ENCODE results near the gene LPCAT2. TPM values are rescaled to one million over a fixed set of nuclear protein-coding genes. Genes with fewer than 3 reads are reported as not detected.

LPCAT2 gene
- total and polyA plus RNA-seq, 2 of the 8 experiments (the other 6 are each of a cell fraction or from before 2014, with no cell fraction given): 2.2 to 10.6 TPM

- TF ChIP-seq CTCF (IDR thresholded peaks at IDR 0.05; ENCODE audit: control extremely low read depth in 1 of 3, insufficient read depth in 1 of 3, low read depth in 1 of 3, low read length in 3 of 3): no peak
- TF ChIP-seq E2F6 (IDR thresholded peaks at IDR 0.05): no peak
- TF ChIP-seq ASH2L (IDR thresholded peaks at IDR 0.05; ENCODE audit: low read length): no peak
- no peak for TF ChIP-seq CTBP2 (IDR thresholded peaks at IDR 0.05; ENCODE audit: borderline replicate concordance, insufficient read depth, insufficient read length, low read length)
- TF ChIP-seq RBBP5 (IDR thresholded peaks at IDR 0.05; ENCODE audit: borderline replicate concordance, low read depth, low read length): no peak
- TF ChIP-seq SUZ12 (IDR thresholded peaks at IDR 0.05; ENCODE audit: low read length): no peak
- TF ChIP-seq HDAC2 (IDR thresholded peaks at IDR 0.05; ENCODE audit: borderline replicate concordance in 1 of 2, low read depth in 2 of 2, low read length in 2 of 2): no peak
- no peak for TF ChIP-seq SRF (IDR thresholded peaks at IDR 0.05; ENCODE audit: low read depth, low read length)
- no peak for TF ChIP-seq SAP30 (IDR thresholded peaks at IDR 0.05; ENCODE audit: insufficient read depth, insufficient replicate concordance, low read length)
Observed at GRCh38 chr16:55625843-55626242, 117.0 kb downstream of the LPCAT2 start (continued).
